ENCODE data around the gene BCL2. TPM values are rescaled to one million over a fixed set of nuclear protein-coding genes. Genes with fewer than 3 reads are reported as not detected.

BCL2 gene
- total RNA-seq, 1 experiment from 2014 or later, result 2.9 TPM

- intact Hi-C loops (cut with micrococcal nuclease; ENCODE audit: unreplicated experiment), result no loop called here
- H3K27ac Mint-ChIP-seq (ENCODE audit: unreplicated experiment), result no peak overlapping the region
- TF ChIP-seq, protein P1, sequence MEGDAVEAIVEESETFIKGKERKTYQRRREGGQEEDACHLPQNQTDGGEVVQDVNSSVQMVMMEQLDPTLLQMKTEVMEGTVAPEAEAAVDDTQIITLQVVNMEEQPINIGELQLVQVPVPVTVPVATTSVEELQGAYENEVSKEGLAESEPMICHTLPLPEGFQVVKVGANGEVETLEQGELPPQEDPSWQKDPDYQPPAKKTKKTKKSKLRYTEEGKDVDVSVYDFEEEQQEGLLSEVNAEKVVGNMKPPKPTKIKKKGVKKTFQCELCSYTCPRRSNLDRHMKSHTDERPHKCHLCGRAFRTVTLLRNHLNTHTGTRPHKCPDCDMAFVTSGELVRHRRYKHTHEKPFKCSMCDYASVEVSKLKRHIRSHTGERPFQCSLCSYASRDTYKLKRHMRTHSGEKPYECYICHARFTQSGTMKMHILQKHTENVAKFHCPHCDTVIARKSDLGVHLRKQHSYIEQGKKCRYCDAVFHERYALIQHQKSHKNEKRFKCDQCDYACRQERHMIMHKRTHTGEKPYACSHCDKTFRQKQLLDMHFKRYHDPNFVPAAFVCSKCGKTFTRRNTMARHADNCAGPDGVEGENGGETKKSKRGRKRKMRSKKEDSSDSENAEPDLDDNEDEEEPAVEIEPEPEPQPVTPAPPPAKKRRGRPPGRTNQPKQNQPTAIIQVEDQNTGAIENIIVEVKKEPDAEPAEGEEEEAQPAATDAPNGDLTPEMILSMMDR (IDR thresholded peaks at IDR 0.05; ENCODE audit: unreplicated experiment), result no peak
- no TSS peak for BruUV-seq (replicated peaks)
- no peak for DNase-seq
- CTCF ChIA-PET, result no interaction called here
- peaks cover 13% of the 10 kb centered on the region for H3K4me1 Mint-ChIP-seq (ENCODE audit: low read depth, unreplicated experiment)
- no peaks in the 10 kb centered on the region for H3K9me3 Mint-ChIP-seq (ENCODE audit: low read depth, unreplicated experiment)
- no peak overlapping the region for H3K4me3 Mint-ChIP-seq (ENCODE audit: low read depth, unreplicated experiment)
- no peaks in the 10 kb centered on the region for H3K27me3 Mint-ChIP-seq (ENCODE audit: unreplicated experiment)
- H3K36me3 Mint-ChIP-seq (ENCODE audit: insufficient read depth, unreplicated experiment), result no peaks in the 10 kb centered on the region
Measured at GRCh38 chr18:63189817-63190216, 129.8 kb downstream of the BCL2 start.

DNA sequence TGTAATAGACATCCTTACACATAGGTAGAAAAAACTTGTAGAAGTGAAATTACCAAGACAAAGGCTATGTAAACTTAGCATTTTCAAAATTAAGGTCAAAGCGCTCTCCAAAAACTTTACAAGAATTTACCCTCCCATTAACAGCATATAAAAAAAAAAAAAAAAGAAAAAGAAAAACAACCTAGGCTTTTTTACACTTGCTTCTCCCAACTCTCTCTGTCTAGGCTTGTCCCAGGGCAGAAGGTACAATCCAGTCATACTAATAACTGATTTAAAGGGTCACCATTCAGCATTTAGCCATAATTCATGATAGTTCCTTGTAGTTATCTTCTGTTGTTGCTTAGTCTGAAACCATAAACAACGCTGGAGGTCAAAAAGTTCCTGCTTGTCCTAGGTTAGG is 130.5 kb downstream of the BCL2 start:
- TF ChIP-seq, protein P1 (IDR thresholded peaks at IDR 0.05; ENCODE audit: unreplicated experiment), result no peak
- intact Hi-C loops (cut with micrococcal nuclease; ENCODE audit: unreplicated experiment), result no loop called here
- H3K4me1 Mint-ChIP-seq (ENCODE audit: low read depth, unreplicated experiment), result peaks cover 13% of the 10 kb centered on the region
- no peaks in the 10 kb centered on the region for H3K9me3 Mint-ChIP-seq (ENCODE audit: low read depth, unreplicated experiment)
- no peaks in the 10 kb centered on the region for H3K36me3 Mint-ChIP-seq (ENCODE audit: insufficient read depth, unreplicated experiment)
- CTCF ChIA-PET, result no interaction called here
- no peak overlapping the region for H3K4me3 Mint-ChIP-seq (ENCODE audit: low read depth, unreplicated experiment)
- DNase-seq, result no peak
- BruUV-seq (replicated peaks), result no TSS peak
- no peak overlapping the region for H3K27ac Mint-ChIP-seq (ENCODE audit: unreplicated experiment)
- no peaks in the 10 kb centered on the region for H3K27me3 Mint-ChIP-seq (ENCODE audit: unreplicated experiment)

DNA sequence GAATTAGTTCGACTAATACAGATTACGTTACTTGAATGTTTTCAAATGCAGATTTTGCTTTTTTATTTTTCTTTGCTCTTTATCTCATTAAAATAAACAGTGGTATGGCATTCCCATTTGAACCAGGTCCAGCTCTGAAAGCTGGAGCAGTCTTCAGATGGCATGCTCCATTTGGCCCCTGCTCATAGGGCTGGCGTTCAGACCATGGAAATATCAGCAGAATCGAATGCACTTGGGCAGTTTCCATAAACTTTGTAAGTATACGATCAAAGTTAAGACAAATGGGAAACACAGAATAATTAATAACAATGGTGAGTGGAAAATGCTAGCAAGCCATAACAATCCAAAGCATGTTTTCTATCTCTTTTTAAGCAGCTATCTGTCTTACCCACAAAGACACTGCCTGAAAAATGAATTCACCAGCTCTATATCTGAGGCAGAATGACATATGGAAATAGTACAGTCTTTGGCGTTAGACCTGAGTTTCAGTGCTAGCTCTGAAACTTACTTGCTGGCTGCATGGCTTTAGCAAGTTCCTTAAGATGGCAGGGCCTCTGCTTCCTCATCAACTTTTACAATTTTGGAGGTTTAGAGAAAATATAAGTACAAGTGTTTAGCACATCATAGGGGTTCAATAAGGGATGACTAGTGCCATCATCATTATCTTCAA is 131.6 kb downstream of the BCL2 start:
- no peaks in the 10 kb centered on the region for H3K9me3 Mint-ChIP-seq (ENCODE audit: low read depth, unreplicated experiment)

DNA sequence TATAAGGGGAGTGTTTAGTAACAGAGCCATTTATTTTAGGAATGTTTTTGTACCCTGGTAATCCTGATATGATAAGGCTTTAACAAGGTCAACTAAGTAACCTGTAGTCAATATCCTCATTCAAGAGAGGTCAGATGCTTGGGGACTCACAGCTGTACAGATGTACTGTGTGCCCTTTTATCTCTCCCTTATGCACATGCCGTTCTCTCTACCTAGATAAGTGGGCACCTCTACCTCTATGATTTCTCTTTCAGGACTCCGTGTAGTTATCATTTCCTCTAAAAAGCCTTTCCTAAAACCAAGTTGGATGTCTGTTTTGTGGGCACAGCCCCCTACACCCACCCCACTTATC is 132.4 kb downstream of the BCL2 start:
- TF ChIP-seq, protein P1 (IDR thresholded peaks at IDR 0.05; ENCODE audit: unreplicated experiment), result no peak
- intact Hi-C loops (cut with micrococcal nuclease; ENCODE audit: unreplicated experiment), result no loop called here
- Mint-ChIP-seq H3K4me1 (ENCODE audit: low read depth, unreplicated experiment) (peaks cover 13% of the 10 kb centered on the region), H3K4me3 (ENCODE audit: low read depth, unreplicated experiment) (no peak overlapping the region), H3K9me3 (ENCODE audit: low read depth, unreplicated experiment) (no peaks in the 10 kb centered on the region), H3K36me3 (ENCODE audit: insufficient read depth, unreplicated experiment) (no peaks in the 10 kb centered on the region), H3K27me3 (ENCODE audit: unreplicated experiment) (peaks cover 17% of the 10 kb centered on the region), H3K27ac (ENCODE audit: unreplicated experiment) (peak overlapping the region; percentile 45)
- CTCF ChIA-PET, result no interaction called here
- DNase-seq, result no peak
- BruUV-seq (replicated peaks), result no TSS peak

More for the DNA sequence above, 131.6 kb downstream of the BCL2 start:
- CTCF ChIA-PET, result no interaction called here
- H3K4me3 Mint-ChIP-seq (ENCODE audit: low read depth, unreplicated experiment), result no peak overlapping the region
- TF ChIP-seq, protein P1 (IDR thresholded peaks at IDR 0.05; ENCODE audit: unreplicated experiment), result no peak
- H3K27me3 Mint-ChIP-seq (ENCODE audit: unreplicated experiment), result peaks cover 10% of the 10 kb centered on the region
- H3K36me3 Mint-ChIP-seq (ENCODE audit: insufficient read depth, unreplicated experiment), result no peaks in the 10 kb centered on the region
- peaks cover 13% of the 10 kb centered on the region for H3K4me1 Mint-ChIP-seq (ENCODE audit: low read depth, unreplicated experiment)
- BruUV-seq (replicated peaks), result no TSS peak
- DNase-seq, result no peak
- intact Hi-C loops (cut with micrococcal nuclease; ENCODE audit: unreplicated experiment), result no loop called here
- H3K27ac Mint-ChIP-seq (ENCODE audit: unreplicated experiment), result no peak overlapping the region

Data from Calu3 (cell line).